Measurements from ENCODE around the gene AUTS2. TPM values are rescaled to one million over a fixed set of nuclear protein-coding genes. Genes with fewer than 3 reads are reported as not detected.

AUTS2 gene
- total RNA-seq, 6 donors from 2014 or later: 38.9 to 151 (median 55.8) TPM

GRCh38 chr7:69564454-69565417 lies 33.5 kb upstream of the AUTS2 start:
- ATAC-seq (ENCODE audit: low FRiP score in 2 of 2): peak; percentile 11 to 44
- H3K36me3 ChIP-seq: no peaks in the 10 kb centered on the region
- no peaks in the 10 kb centered on the region for H3K9me3 ChIP-seq
- no peak overlapping the region for H3K4me3 ChIP-seq
- TF ChIP-seq POLR2A (IDR thresholded peaks at IDR 0.05) (no peak), CTCF (IDR thresholded peaks at IDR 0.05) (no peak), POLR2AphosphoS5 (IDR thresholded peaks at IDR 0.05) (no peak), EP300 (IDR thresholded peaks at IDR 0.05) (no peak)
- H3K4me1 ChIP-seq: no peaks in the 10 kb centered on the region
- no peak overlapping the region for H3K27ac ChIP-seq
- WGBS, 2 donors: 65% methylated on average over 7 of the region's 7 CpGs
- no peaks in the 10 kb centered on the region for H3K27me3 ChIP-seq
- DNase-seq: no peak

- Histone ChIP-seq H3K4me3 (no peak overlapping the region), H3K27me3 (no peaks in the 10 kb centered on the region), H3K27ac (no peak overlapping the region), H3K9me3 (no peaks in the 10 kb centered on the region), H3K36me3 (no peaks in the 10 kb centered on the region), H3K4me1 (no peaks in the 10 kb centered on the region)
- WGBS, 2 donors: 58 to 66% methylated on average over 2 of the region's 2 CpGs
- no peak for DNase-seq
- ATAC-seq (ENCODE audit: low FRiP score in 2 of 2): no peak
- TF ChIP-seq CTCF (IDR thresholded peaks at IDR 0.05) (no peak), EP300 (IDR thresholded peaks at IDR 0.05) (no peak), POLR2AphosphoS5 (IDR thresholded peaks at IDR 0.05) (no peak), POLR2A (IDR thresholded peaks at IDR 0.05) (no peak)
These were observed 30.5 kb upstream of the AUTS2 start for GRCh38 chr7:69567800-69568199.

- H3K36me3 ChIP-seq: no peaks in the 10 kb centered on the region
- no peak for TF ChIP-seq EP300 (IDR thresholded peaks at IDR 0.05)
- no peak for TF ChIP-seq POLR2AphosphoS5 (IDR thresholded peaks at IDR 0.05)
- TF ChIP-seq CTCF (IDR thresholded peaks at IDR 0.05): no peak
- no peaks in the 10 kb centered on the region for H3K9me3 ChIP-seq
- H3K4me3 ChIP-seq: no peak overlapping the region
- H3K4me1 ChIP-seq: no peaks in the 10 kb centered on the region
- 77 to 85% methylated on average over 6 of the region's 6 CpGs for WGBS, 2 donors
- no peak for ATAC-seq (ENCODE audit: low FRiP score in 2 of 2)
- H3K27me3 ChIP-seq: no peaks in the 10 kb centered on the region
- no peak for DNase-seq
- H3K27ac ChIP-seq: no peak overlapping the region
These were observed 30.0 kb upstream of the AUTS2 start for GRCh38 chr7:69568266-69568665.

- no peak for DNase-seq
- ATAC-seq (ENCODE audit: low FRiP score in 2 of 2): no peak
- no peaks in the 10 kb centered on the region for H3K27me3 ChIP-seq
- no peaks in the 10 kb centered on the region for H3K9me3 ChIP-seq
- 86 to 91% methylated on average over 4 of the region's 4 CpGs for WGBS, 2 donors
- H3K36me3 ChIP-seq: no peaks in the 10 kb centered on the region
- H3K4me3 ChIP-seq: no peak overlapping the region
- H3K27ac ChIP-seq: no peak overlapping the region
- no peaks in the 10 kb centered on the region for H3K4me1 ChIP-seq
- TF ChIP-seq POLR2A (IDR thresholded peaks at IDR 0.05) (no peak), EP300 (IDR thresholded peaks at IDR 0.05) (no peak), CTCF (IDR thresholded peaks at IDR 0.05) (no peak), POLR2AphosphoS5 (IDR thresholded peaks at IDR 0.05) (no peak)
These were observed 22.6 kb upstream of the AUTS2 start for GRCh38 chr7:69575651-69576050.

GRCh38 chr7:69577221-69577620 lies 21.1 kb upstream of the AUTS2 start:
- Histone ChIP-seq H3K27me3 (no peaks in the 10 kb centered on the region), H3K4me1 (no peaks in the 10 kb centered on the region), H3K4me3 (no peak overlapping the region), H3K9me3 (no peaks in the 10 kb centered on the region), H3K27ac (no peak overlapping the region), H3K36me3 (no peaks in the 10 kb centered on the region)
- peak in 1 of 2 donors; percentile 68 for ATAC-seq (ENCODE audit: low FRiP score in 2 of 2)
- no peak for DNase-seq
- TF ChIP-seq CTCF (IDR thresholded peaks at IDR 0.05) (no peak), EP300 (IDR thresholded peaks at IDR 0.05) (no peak), POLR2AphosphoS5 (IDR thresholded peaks at IDR 0.05) (no peak), POLR2A (IDR thresholded peaks at IDR 0.05) (no peak)
